HAP-1 (cell line): ENCODE measurements around the gene POLR1A.

Experiments
- DNase-seq, 2 experiments: peaks; one replicate each; pipeline ENCODE4 v3.0.0-alpha.2; 2016 to 2020; ENCODE audit warnings: low spot score in 2 of 2
- H3K27me3 ChIP-seq: fragments of 250-450 bp; sonication (Bioruptor Pico); 2 replicates; pipeline ENCODE4 v1.5.1; 2020; ENCODE audit warnings: low read depth, mild to moderate bottlenecking, moderate library complexity
- H3K36me3 ChIP-seq: fragments of 250-450 bp; sonication (Bioruptor Pico); replicated peaks from 2 replicates; pipeline ENCODE4 v1.5.1; 2020; ENCODE audit warnings: mild to moderate bottlenecking
- H3K4me1 ChIP-seq: fragments of 250-450 bp; sonication (Bioruptor Pico); 2 replicates; pipeline ENCODE4 v1.5.1; 2020; ENCODE audit warnings: mild to moderate bottlenecking
- H3K4me3 ChIP-seq: fragments of 250-450 bp; sonication (Bioruptor Pico); 2 replicates; pipeline ENCODE4 v1.5.1; 2020; ENCODE audit warnings: mild to moderate bottlenecking, moderate library complexity
- H3K9me3 ChIP-seq: fragments of 250-450 bp; sonication (Bioruptor Pico); 2 replicates; pipeline ENCODE4 v1.5.1; 2020; ENCODE audit warnings: mild to moderate bottlenecking, moderate library complexity
- in situ Hi-C: fragments of 300-500 bp; cut with MboI; formaldehyde crosslinking; loops from 3 replicates; pipeline ENCODE4 v1.14.3; 2020; ENCODE audit warnings: low sequenced_read_pairs, inconsistent platforms, mixed read lengths

POLR1A gene

DNA sequence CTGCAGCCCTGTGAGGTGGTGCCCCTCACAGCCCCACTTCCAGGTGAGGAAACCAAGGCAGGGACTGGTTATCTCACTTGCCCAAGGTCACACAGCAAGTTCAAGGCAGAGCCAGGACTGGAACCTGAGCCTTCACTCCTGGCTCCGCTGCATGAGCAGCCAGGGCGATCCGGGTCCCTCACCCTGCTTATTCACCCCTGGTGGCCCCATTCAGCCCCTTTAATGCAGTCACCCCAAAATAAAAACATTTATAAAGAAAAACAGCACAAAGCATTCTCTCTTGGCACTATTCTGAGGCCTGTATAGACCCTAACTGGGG lies 57.3 kb downstream of the POLR1A start:
- H3K4me3 ChIP-seq = no peak overlapping the region
- in situ Hi-C loops = no loop called here
- H3K36me3 ChIP-seq = peaks cover 93% of the 10 kb centered on the region
- no peaks in the 10 kb centered on the region for H3K27me3 ChIP-seq
- no peak for DNase-seq
- no peaks in the 10 kb centered on the region for H3K9me3 ChIP-seq
- H3K4me1 ChIP-seq = no peaks in the 10 kb centered on the region

DNA sequence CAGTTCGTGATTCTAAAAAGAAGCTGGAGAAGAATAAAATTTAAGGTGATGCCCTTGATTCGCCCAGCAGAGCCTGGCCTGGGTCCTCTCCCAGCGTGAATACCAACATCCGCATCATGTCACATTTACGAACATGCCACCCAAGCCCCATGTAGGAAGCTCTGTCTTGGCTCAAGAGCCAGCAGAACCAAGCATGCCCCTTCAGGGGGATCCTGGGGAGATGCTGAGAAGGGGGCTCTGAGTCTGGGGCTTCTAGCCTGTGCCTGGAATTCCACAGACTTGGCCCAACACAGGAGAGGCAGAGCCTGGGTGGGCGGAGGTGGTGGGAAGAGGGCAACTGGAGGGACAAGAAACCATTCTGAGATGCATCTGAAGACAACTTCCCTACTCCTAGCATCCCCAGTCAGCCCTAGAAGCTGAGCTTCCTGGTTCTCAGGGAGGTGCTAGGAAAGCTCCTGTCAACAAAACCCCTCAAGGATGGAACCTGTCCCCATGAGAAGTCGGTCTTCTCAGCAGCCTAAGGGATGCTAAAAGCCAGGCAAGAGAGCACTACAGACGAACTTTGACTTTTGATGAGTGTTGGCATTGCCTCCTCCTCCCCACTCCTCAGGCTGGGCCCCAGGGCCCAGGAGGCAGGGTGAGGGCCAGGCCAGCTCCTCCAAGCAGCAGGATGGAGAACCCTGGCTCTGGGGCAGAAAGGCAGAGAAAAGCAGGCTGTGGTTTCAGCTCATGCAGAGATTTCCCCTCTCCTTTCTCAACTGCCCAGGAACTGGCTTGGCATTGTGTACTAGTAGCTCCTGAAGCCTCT lies 57.9 kb downstream of the POLR1A start:
- in situ Hi-C loops = no loop called here
- H3K4me1 ChIP-seq = no peaks in the 10 kb centered on the region
- peak in 1 of 2 experiments; percentile 3 for DNase-seq

DNA sequence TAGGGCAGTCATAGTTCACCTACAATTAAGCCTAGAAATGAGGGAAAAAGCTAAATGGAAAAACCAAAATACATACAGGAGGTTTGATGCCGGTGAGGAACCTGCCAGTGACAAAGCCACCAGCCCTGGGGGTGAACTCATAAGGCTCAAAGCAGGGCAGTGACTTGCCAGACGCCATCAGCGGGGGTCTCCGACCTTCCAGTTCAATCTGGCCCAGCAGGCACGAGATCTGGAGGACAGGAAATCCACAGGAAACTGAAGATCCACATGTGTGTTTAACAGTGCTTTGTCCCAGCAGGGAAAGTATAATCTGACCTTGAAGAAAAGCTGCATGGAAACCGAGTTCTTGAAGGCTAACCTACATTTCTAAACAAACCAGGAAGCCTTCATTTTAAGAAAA lies 60.1 kb downstream of the POLR1A start:
- peak in 1 of 2 experiments; percentile 4 for DNase-seq
- H3K4me3 ChIP-seq = no peak overlapping the region
- no peaks in the 10 kb centered on the region for H3K27me3 ChIP-seq
- peaks cover 93% of the 10 kb centered on the region for H3K36me3 ChIP-seq
- in situ Hi-C loops = no loop called here
- no peaks in the 10 kb centered on the region for H3K9me3 ChIP-seq
- no peaks in the 10 kb centered on the region for H3K4me1 ChIP-seq

More for the DNA sequence above, 57.9 kb downstream of the POLR1A start:
- no peaks in the 10 kb centered on the region for H3K27me3 ChIP-seq
- peaks cover 94% of the 10 kb centered on the region for H3K36me3 ChIP-seq
- no peak overlapping the region for H3K4me3 ChIP-seq
- no peaks in the 10 kb centered on the region for H3K9me3 ChIP-seq

DNA sequence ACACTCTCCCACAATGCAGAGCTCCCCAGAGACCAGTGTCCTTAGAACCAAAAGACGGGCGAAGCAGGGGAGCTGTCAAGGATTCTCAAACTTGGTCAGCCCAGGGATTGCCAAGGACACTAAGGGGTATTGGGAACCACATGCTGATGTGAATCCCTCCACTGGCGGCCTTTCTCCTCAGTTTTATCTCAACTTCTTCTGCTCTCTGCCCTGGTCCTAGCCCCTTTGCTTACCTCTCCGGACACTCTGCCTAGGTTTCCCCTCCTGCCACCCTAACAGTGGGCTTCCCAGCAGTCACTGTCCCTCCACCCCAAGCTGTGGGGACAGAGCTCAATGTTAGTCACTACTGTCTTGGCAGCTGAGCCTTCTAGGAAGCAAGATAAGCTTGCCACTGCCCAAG lies 61.1 kb downstream of the POLR1A start:
- no peaks in the 10 kb centered on the region for H3K9me3 ChIP-seq
- H3K4me3 ChIP-seq = no peak overlapping the region
- H3K4me1 ChIP-seq = no peaks in the 10 kb centered on the region
- peak in 1 of 2 experiments; percentile 4 for DNase-seq
- H3K27me3 ChIP-seq = no peaks in the 10 kb centered on the region
- peaks cover 93% of the 10 kb centered on the region for H3K36me3 ChIP-seq
- in situ Hi-C loops = no loop called here

DNA sequence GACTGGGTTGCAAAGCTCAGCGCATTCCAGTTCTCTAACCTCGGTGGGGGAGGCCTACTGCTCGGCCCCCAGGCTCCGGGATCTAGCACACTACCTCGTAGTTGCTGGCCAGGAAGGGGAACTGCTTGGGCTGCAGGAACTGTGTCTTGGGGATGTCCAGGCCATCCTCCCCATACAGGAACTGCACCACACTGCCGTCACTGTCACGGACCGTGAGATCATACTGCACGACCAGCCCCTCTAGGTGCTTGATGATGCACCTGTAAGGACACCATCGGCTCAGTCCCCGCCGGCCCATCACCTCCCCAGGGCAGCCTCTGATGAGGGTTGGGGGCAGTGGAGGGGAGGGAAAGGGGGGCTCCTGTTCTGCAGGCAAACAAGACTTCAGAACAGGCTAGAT lies 61.6 kb downstream of the POLR1A start:
- Histone ChIP-seq H3K4me3 (no peak overlapping the region), H3K36me3 (peaks cover 93% of the 10 kb centered on the region), H3K4me1 (no peaks in the 10 kb centered on the region), H3K27me3 (no peaks in the 10 kb centered on the region), H3K9me3 (no peaks in the 10 kb centered on the region)
- in situ Hi-C loops = no loop called here
- DNase-seq = peak in 1 of 2 experiments; percentile 4

DNA sequence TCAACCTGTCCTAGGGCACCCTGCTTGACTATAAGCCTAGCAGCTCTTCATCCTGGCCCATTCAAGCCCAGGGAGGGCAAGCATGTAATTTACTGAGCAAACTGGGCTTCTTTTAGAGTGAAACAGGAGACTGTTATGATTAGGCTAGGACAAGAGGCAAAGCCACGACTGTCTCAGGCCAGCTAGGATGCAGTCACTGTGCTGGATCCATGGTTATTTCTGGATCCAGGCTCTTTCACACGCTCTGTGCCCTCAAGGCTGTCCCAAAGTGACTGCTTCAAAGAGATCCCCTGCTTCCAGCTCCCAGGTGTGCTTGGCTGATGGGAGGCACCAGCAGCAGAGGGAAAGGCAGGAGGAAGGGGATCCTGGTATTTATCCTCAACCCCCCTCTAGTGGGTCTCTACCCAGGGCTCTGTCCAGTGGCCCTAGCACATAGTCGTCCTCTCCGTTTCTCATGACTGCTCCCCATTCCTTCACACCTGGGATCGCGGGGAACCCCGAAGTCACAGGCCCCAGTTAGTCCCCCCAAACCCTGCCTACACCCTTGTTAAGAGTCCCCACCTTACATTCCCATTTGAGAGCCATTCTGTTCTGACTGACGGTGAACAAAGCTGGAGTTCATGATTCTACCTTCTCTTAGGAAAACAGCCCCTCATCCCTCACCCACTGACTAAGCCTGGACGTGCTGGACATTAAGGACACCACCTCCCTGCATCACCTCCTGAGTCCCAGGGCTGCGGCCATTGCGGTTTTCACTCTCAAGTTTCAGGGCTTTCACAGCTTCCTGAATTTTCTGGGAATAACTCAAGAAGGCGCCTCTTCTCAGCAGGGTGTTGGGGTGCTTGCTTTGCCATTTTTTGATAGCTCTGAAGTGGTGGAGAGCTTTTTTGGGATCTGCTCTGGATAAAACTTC lies 63.2 kb downstream of the POLR1A start:
- no peak overlapping the region for H3K4me3 ChIP-seq
- in situ Hi-C loops = no loop called here
- H3K27me3 ChIP-seq = no peaks in the 10 kb centered on the region
- no peaks in the 10 kb centered on the region for H3K9me3 ChIP-seq
- peak in 1 of 2 experiments; percentile 1 for DNase-seq
- peaks cover 93% of the 10 kb centered on the region for H3K36me3 ChIP-seq
- no peaks in the 10 kb centered on the region for H3K4me1 ChIP-seq

DNA sequence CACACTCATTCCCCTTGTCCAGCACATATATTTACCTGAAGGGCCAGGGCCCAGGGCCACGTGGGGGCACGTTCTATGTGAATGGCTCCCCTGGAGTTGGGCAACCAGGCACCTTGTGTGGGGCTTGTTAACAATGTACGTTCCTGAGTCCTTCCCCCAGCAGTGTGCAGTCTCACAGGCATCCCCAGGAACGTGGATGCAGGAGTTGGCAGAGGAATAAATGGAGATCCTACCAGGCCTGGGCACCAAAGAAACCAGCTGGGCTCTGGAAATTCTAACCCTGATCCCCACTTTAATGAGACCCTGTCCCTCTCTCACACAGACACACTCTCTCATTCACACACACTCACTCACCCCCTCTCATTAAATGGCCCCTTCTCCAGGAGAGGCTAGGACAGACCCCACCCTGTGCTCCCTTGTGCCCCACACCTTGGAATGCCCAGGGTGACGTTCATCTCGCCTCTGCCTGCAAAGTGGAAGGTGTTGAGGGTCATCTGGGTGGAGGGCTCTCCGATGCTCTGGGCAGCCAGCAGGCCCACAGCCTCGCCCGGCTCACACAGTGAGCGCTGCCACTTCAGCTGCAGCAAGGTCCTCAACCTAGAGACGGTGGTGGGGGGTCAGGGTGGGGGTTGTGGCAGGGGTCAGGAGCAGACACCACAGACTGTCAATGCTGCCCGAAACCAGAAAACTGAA lies 65.6 kb downstream of the POLR1A start:
- H3K27me3 ChIP-seq = no peaks in the 10 kb centered on the region
- no peak overlapping the region for H3K4me3 ChIP-seq
- H3K9me3 ChIP-seq = no peaks in the 10 kb centered on the region
- no peak for DNase-seq
- in situ Hi-C loops = no loop called here
- H3K36me3 ChIP-seq = peaks cover 93% of the 10 kb centered on the region
- no peaks in the 10 kb centered on the region for H3K4me1 ChIP-seq

DNA sequence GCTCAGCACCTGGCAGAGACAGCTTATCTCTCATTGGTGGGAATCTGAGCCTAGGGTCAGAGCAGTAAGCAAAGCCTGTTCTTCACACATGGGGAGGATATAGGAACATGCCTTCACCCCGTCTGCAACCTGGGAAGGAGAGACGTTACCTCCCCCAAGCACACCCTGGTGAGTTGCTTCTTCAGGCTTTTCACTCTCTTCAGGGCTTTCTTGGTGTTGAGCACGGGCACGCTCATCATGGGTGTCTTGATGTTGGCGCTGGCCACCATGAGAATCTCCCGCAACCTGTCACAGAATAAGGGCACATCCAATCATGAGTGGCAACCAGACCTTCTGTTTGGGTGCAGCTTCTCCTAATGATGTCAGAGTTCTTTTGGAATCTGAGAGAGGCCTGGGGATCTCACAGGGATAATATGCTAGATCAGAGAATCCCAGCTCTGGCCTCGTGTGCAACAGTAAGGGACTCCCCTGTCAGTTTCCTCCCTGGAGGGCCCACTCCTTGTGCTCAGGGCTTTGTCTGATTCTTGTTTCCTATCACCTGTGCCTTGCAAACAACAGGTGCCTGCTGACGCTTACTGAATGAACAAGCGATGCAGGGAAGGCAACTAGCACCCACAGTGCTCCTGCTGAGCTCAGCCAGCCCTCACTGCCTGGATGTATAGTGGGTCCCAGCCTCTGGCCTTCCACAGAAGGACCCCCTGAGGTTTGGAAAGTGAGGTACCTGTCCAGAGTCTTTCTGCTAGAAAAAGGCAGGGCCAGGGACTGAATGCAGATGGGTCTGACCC lies 66.3 kb downstream of the POLR1A start:
- in situ Hi-C loops = no loop called here

DNA sequence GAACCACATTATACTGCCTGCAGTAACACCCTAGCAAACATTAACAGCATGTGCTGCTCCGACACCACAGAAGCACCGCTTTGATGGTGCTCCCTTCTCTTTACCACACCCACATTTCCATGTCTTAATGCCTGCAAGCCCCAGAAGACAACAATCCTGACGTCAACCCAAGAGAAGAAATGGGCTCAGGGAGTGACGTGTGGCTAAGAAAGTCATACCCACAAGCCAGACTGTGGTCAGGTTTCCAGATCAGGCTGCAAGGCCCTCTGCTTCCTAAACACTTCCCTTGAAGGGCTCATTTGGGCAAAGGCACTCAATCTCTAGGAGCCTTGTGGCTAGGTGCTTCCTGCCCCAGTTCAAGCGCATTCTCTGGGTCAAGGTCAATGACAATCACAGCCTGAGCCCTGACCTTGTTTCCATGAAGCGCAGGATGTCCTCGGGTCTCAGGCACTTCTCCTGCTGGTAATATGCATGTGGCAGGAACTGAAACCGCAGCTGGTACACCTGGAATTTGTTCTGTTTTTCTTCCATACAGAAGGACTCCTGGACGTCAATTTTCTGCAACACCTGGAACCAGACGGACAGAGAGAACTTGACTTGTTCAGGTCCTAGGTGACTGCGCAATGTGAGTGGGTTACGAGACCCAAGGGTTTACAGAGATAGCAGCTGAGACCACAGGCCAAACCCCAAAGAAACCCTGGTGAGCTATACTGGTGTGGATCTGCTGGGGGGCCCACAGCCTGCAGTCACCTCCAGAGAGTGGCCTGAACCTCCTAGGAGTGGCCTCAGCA lies 67.2 kb downstream of the POLR1A start:
- H3K4me3 ChIP-seq = no peak overlapping the region
- H3K4me1 ChIP-seq = no peaks in the 10 kb centered on the region
- H3K9me3 ChIP-seq = no peaks in the 10 kb centered on the region
- in situ Hi-C loops = no loop called here
- no peak for DNase-seq
- peaks cover 93% of the 10 kb centered on the region for H3K36me3 ChIP-seq
- H3K27me3 ChIP-seq = no peaks in the 10 kb centered on the region

More for the DNA sequence above, 66.3 kb downstream of the POLR1A start:
- DNase-seq = no peak
- H3K9me3 ChIP-seq = no peaks in the 10 kb centered on the region
- H3K27me3 ChIP-seq = no peaks in the 10 kb centered on the region
- no peaks in the 10 kb centered on the region for H3K4me1 ChIP-seq
- H3K4me3 ChIP-seq = no peak overlapping the region
- peaks cover 93% of the 10 kb centered on the region for H3K36me3 ChIP-seq

DNA sequence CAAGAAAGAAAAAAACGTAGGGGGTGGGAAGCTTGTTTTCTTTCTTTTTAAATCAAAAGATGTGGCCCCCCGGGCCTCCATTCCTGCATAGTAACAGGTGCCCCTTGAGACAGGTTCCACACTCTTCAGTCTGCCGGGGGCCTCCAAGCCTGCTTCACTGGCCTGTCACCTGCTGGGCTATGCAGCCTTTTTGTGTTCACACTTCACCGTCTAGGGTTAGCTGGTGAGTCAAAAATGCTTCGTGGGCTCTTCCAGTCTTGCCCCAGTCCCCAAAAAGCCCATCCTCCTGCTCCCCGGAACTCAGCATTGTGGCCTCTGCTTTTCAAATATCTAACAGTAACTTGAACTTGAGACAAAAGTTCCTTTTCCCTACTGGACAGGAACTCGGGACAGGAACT lies 67.9 kb downstream of the POLR1A start:
- DNase-seq = no peak
- in situ Hi-C loops = no loop called here
- no peaks in the 10 kb centered on the region for H3K4me1 ChIP-seq

DNA sequence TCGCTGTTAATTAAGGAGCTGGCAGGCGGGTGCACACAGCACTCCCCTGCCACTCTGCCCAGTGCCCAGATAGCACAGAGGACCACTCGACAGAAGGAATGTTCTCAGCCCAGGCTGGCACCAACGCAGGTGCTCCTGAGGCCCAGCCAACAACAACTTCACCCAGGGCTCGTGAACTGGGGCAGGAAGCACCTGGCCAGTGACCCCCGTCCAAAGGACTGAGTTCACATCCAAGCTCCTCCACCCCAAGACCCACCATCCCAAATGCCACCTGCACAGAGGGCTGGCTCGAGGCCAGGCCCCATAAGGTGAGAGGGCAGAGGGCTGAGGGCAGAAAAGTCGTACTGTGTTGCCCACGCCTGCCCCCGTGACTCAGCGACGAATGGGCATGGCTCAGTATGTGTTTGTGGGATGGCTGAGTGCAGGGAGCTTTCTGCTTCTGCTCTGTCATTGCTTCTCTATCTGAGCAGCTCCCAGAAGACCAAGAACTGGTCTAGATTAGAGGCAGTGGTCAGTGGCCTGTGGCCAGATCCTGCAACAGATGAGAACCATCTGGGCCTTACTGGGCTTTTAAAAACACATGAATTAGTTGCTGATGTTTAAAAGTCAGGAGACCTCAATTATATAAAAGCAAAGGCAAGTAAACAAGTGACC lies 68.4 kb downstream of the POLR1A start:
- DNase-seq = no peak
- no peak overlapping the region for H3K4me3 ChIP-seq
- in situ Hi-C loops = no loop called here
- H3K4me1 ChIP-seq = no peaks in the 10 kb centered on the region
- H3K9me3 ChIP-seq = no peaks in the 10 kb centered on the region
- H3K27me3 ChIP-seq = no peaks in the 10 kb centered on the region
- peaks cover 91% of the 10 kb centered on the region for H3K36me3 ChIP-seq

More for the DNA sequence above, 67.9 kb downstream of the POLR1A start:
- Histone ChIP-seq H3K36me3 (peaks cover 93% of the 10 kb centered on the region), H3K9me3 (no peaks in the 10 kb centered on the region), H3K4me3 (no peak overlapping the region), H3K27me3 (no peaks in the 10 kb centered on the region)

DNA sequence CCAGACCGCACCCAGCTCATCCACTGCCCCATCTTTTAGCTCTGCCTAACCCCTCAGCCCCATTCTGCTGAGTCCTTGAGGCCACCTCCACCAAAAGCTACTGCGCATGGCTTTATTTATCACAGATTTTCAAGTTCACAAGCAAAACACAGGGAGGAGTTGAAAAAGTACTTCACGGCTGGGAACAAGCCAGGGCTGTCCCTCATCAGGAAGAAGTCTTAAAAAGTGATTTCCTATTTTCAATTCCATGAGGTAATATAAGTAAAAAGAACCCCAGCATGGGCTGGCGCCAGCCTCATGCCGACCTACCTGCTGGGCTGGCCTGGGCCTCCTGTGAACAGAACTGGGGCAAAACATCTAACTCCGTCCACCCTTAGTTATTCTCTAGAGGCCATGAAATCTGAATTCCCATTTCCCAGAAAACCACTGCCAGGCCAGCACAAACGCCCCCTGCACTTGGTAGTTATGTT lies 69.0 kb downstream of the POLR1A start:
- in situ Hi-C loops = no loop called here
- no peak overlapping the region for H3K4me3 ChIP-seq
- H3K36me3 ChIP-seq = peaks cover 93% of the 10 kb centered on the region
- no peak for DNase-seq
- no peaks in the 10 kb centered on the region for H3K9me3 ChIP-seq
- H3K27me3 ChIP-seq = no peaks in the 10 kb centered on the region
- H3K4me1 ChIP-seq = no peaks in the 10 kb centered on the region
